Body of pancreas (tissue), 4 donors: ENCODE data around the gene ACIN1. TPM values are rescaled to one million over a fixed set of nuclear protein-coding genes. Genes with fewer than 3 reads are reported as not detected.

Experiments
- ATAC-seq: fragments of 150-250 bp; one replicate; pipeline ENCODE4 v1.9.1; 2016
- DNase-seq, 4 donors: peaks; one replicate each; pipeline ENCODE4 v3.0.0-alpha.2; 2019
- H3K27ac ChIP-seq, 4 donors: fragments of 200-600 bp; sonication (generic); 1 replicate in 3 of 4; 2 replicates in 1 of 4; pipeline versions ENCODE4 v1.5.1 to v1.6.1; 2016 to 2019; ENCODE audit warnings: mild to moderate bottlenecking in 1 of 4, mixed read lengths in 1 of 4, moderate library complexity in 1 of 4
- H3K27me3 ChIP-seq, 2 donors: fragments of 200-600 bp; sonication (generic); one replicate each; pipeline ENCODE4 v1.6.0; 2016; ENCODE audit warnings: mild to moderate bottlenecking in 1 of 2
- H3K36me3 ChIP-seq, 2 donors: fragments of 200-600 bp; sonication (generic); replicated peaks in 1 of 2; 2 replicates each; pipeline ENCODE4 v1.5.1; 2016; ENCODE audit warnings: low read depth in 2 of 2; ENCODE audit not compliant: insufficient read depth in 1 of 2
- H3K4me1 ChIP-seq: fragments of 200-600 bp; sonication (generic); one replicate; pipeline ENCODE4 v1.6.0; 2016
- H3K4me3 ChIP-seq, 2 donors: fragments of 200-600 bp; sonication (generic); 1 replicate in 1 of 2; 2 replicates in 1 of 2; pipeline ENCODE4 v1.5.1; 2016 to 2019
- H3K9me3 ChIP-seq, 3 donors: fragments of 200-600 bp; sonication (generic); 1 replicate in 2 of 3; 2 replicates in 1 of 3; pipeline ENCODE4 v1.5.1; 2016
- CTCF ChIP-seq, 7 experiments: fragments of 450-650 bp in 4 of 7; fragments of 200-600 bp in 3 of 7; sonication (generic) in 3 of 7; IDR thresholded peaks; one replicate each; pipeline ENCODE4 v1.5.1; 2016 to 2019; ENCODE audit warnings: antibody characterized with exemption in 7 of 7
- POLR2A ChIP-seq, 3 donors: fragments of 450-650 bp; IDR thresholded peaks; one replicate each; pipeline ENCODE4 v1.6.1; 2016; ENCODE audit warnings: antibody characterized with exemption in 3 of 3, mild to moderate bottlenecking in 2 of 3
- WGBS, 2 donors: methylation state at CpG; one replicate each; pipeline ENCODE4 v1.1.5; 2017; 5-methylcytosine and 5-hydroxymethylcytosine counted together
- intact Hi-C: fragments of 100-400 bp; cut with DNase I; formaldehyde crosslinking; loops from one replicate; pipeline ENCODE4 v1.15.1; 2023
- total RNA-seq, 2 donors: library from RNA; depleted of rRNA; stranded (reverse); fragments of >200 nt; gene quantifications; one replicate each; pipeline ENCODE4 v1.1.0, GENCODE V29; 2016

ACIN1 gene
- total RNA-seq, 2 donors from 2014 or later: 91.6 to 110 TPM

DNA sequence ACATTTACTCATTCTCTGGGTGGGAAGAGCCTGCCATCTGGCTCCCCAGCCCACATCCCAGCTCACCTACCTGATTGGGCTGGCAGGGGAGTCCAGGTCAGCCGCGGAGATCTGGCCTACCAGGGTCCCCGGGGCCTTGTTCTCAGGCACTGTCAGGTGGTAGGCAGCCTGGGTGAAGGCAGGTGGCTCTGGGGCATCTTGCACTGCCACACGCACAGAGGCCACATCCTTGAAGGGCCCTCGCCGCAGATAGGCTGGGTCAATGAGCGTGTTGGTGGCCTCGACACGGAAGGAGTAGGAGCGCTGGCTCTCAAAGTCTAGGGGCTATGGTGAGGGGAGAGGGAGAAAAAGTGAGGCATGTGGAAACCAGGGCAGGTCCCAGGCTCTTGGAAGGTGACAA lies 41.5 kb downstream of the ACIN1 start:
- no peaks in the 10 kb centered on the region for H3K27me3 ChIP-seq
- no peak for ATAC-seq
- H3K27ac ChIP-seq: no peak overlapping the region
- peaks cover 25% of the 10 kb centered on the region for H3K4me1 ChIP-seq
- no peak for DNase-seq
- intact Hi-C loops: no loop called here
- 92 to 98% methylated on average over 6 to 9 of the region's 10 CpGs for WGBS, 2 donors
- no peak overlapping the region for H3K4me3 ChIP-seq
- H3K36me3 ChIP-seq: no peaks in the 10 kb centered on the region
- no peak for TF ChIP-seq POLR2A (IDR thresholded peaks at IDR 0.05)
- TF ChIP-seq CTCF (IDR thresholded peaks at IDR 0.05): no peak
- H3K9me3 ChIP-seq: no peaks in the 10 kb centered on the region

- Histone ChIP-seq H3K27ac (no peak overlapping the region), H3K27me3 (no peaks in the 10 kb centered on the region), H3K4me3 (no peak overlapping the region), H3K4me1 (peaks cover 18% of the 10 kb centered on the region), H3K36me3 (no peaks in the 10 kb centered on the region), H3K9me3 (no peaks in the 10 kb centered on the region)
- WGBS, 2 donors: 65 to 69% methylated on average over 3 of the region's 3 CpGs
- DNase-seq (no peak), ATAC-seq (no peak)
- TF ChIP-seq POLR2A (IDR thresholded peaks at IDR 0.05) (no peak), CTCF (IDR thresholded peaks at IDR 0.05) (no peak)
- intact Hi-C loops: no loop called here
Observed at GRCh38 chr14:23052671-23053070, 42.3 kb downstream of the ACIN1 start.

- TF ChIP-seq CTCF (IDR thresholded peaks at IDR 0.05) (peak in 2 of 7 experiments; percentile 12 to 17), POLR2A (IDR thresholded peaks at IDR 0.05) (no peak)
- intact Hi-C loops: no loop called here
Observed at GRCh38 chr14:23052182-23052623, 42.7 kb downstream of the ACIN1 start.

DNA sequence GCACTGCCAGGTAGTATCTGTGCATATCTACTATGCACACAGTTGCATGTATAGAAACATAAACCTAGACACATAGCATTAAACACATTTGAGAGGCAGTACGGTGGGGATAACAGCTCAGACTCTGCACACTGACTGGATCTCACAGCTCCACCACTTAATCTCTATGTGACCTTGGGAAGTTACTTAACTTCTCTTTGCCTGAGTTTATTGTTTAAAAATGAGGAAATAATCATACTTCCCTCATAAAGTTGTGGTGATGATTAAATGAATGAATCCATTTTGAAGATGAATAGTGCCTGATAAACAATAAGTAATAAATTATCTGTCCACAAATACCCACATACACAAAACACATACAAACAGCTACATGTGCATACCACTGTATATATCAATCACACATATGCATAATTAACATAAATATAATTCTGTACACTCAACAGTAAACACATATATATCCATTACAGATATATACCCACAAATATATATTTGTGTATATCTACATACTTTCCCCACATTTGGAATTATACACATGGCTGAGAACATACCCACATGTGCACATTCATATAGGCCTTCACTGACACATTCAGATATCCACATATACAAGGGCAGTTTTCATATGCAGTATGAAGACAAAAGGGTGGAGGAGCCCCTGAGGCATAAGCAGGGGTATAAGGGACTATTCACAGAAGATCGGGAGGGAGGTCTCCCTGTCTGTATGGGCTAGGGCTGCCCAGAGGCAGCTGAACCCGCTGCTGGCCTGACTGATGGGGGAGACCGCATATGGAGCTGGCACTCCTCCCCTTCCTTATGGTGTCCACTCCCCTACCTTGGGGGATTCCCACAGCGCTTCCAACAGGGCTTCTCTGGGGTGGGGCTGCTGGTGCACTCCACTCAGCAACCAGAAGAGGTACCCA lies 43.5 kb downstream of the ACIN1 start:
- Histone ChIP-seq H3K36me3 (no peaks in the 10 kb centered on the region), H3K27me3 (no peaks in the 10 kb centered on the region)
- WGBS, 2 donors: 64 to 68% methylated on average over 4 to 5 of the region's 5 CpGs

More at GRCh38 chr14:23052182-23052623, 42.7 kb downstream of the ACIN1 start:
- ATAC-seq: no peak
- H3K27ac ChIP-seq: no peak overlapping the region
- peaks cover 17% of the 10 kb centered on the region for H3K4me1 ChIP-seq
- peak in 1 of 4 donors; percentile 30 for DNase-seq
- WGBS, 2 donors: 71 to 81% methylated on average over 5 to 12 of the region's 14 CpGs
- H3K27me3 ChIP-seq: no peaks in the 10 kb centered on the region
- H3K36me3 ChIP-seq: no peaks in the 10 kb centered on the region
- H3K4me3 ChIP-seq: no peak overlapping the region
- no peaks in the 10 kb centered on the region for H3K9me3 ChIP-seq

More for the DNA sequence above, 43.5 kb downstream of the ACIN1 start:
- DNase-seq: no peak
- no peak overlapping the region for H3K27ac ChIP-seq
- no peak for ATAC-seq
- peaks cover 9% of the 10 kb centered on the region for H3K4me1 ChIP-seq
- intact Hi-C loops: no loop called here
- TF ChIP-seq CTCF (IDR thresholded peaks at IDR 0.05) (no peak), POLR2A (IDR thresholded peaks at IDR 0.05) (no peak)
- no peak overlapping the region for H3K4me3 ChIP-seq
- no peaks in the 10 kb centered on the region for H3K9me3 ChIP-seq
